K562 (cell line): ENCODE results near the gene PGF. TPM values are rescaled to one million over a fixed set of nuclear protein-coding genes. Genes with fewer than 3 reads are reported as not detected.

Experiments
- ARID1B ChIP-seq: fragments of 450-650 bp; IDR thresholded peaks from 2 replicates; pipeline ENCODE4 v1.6.1; 2016; ENCODE audit warnings: antibody characterized with exemption, mild to moderate bottlenecking, inconsistent platforms
- CBFA2T2 ChIP-seq: fragments of 450-650 bp; conservative IDR thresholded peaks from 2 replicates; pipeline ENCODE4 v1.6.1; 2017; ENCODE audit warnings: mild to moderate bottlenecking
- CBFA2T3 ChIP-seq: fragments of 450-650 bp; IDR thresholded peaks from 2 replicates; pipeline ENCODE4 v1.6.1; 2017
- CC2D1A ChIP-seq: fragments of 450-650 bp; IDR thresholded peaks from 2 replicates; pipeline ENCODE4 v1.6.1; 2017; ENCODE audit warnings: mild to moderate bottlenecking
- CHD1 ChIP-seq: fragments of 200-600 bp; sonication (generic); IDR thresholded peaks from one replicate; pipeline ENCODE4 v1.6.1; 2012; ENCODE audit warnings: mild to moderate bottlenecking, moderate library complexity, low read length, inconsistent platforms
- DIDO1 ChIP-seq: fragments of 450-650 bp; IDR thresholded peaks from 2 replicates; pipeline ENCODE4 v1.6.1; 2016; ENCODE audit warnings: low read depth, missing biosample characterization, missing genetic modification characterization
- DPF2 ChIP-seq: fragments of 450-650 bp; IDR thresholded peaks from 2 replicates; pipeline ENCODE4 v1.6.1; 2016
- FOXA3 ChIP-seq, 2 experiments: fragments of 450-650 bp in 1 of 2; sonication (generic) in 1 of 2; formaldehyde crosslinking; IDR thresholded peaks in 1 of 2; conservative IDR thresholded peaks in 1 of 2; 2 replicates each; pipeline versions ENCODE4 v1.4.0 to v1.8.0; 2020 to 2022; ENCODE audit warnings: mild to moderate bottlenecking in 2 of 2, missing genetic modification reagents in 1 of 2
- GATA2 ChIP-seq: sonication (generic); formaldehyde crosslinking; IDR thresholded peaks from 2 replicates; pipeline ENCODE4 v1.4.0; 2020; ENCODE audit warnings: mild to moderate bottlenecking, missing genetic modification reagents
- HDAC1 ChIP-seq, 2 experiments: fragments of 450-650 bp; IDR thresholded peaks; 2 replicates each; pipeline ENCODE4 v1.6.1; 2016 to 2017; ENCODE audit warnings: inconsistent platforms in 1 of 2, mild to moderate bottlenecking in 1 of 2, moderate library complexity in 1 of 2
- HNRNPLL ChIP-seq: fragments of 200-400 bp; formaldehyde crosslinking; IDR thresholded peaks from 2 replicates; pipeline ENCODE4 v1.6.1; 2017; ENCODE audit warnings: low read length, low read depth, mild to moderate bottlenecking; ENCODE audit not compliant: poor library complexity, severe bottlenecking
- KAT2B ChIP-seq: IDR thresholded peaks from one replicate; pipeline ENCODE4 v1.6.1; 2012; ENCODE audit warnings: low read depth, mild to moderate bottlenecking, control low read depth, inconsistent platforms, low read length, moderate library complexity
- KLF6 ChIP-seq: fragments of 250-450 bp; sonication (Bioruptor Pico); IDR thresholded peaks from 2 replicates; pipeline ENCODE4 v1.4.0; 2020; ENCODE audit warnings: mild to moderate bottlenecking, moderate library complexity, borderline replicate concordance
- NCOA4 ChIP-seq: fragments of 450-650 bp; IDR thresholded peaks from 2 replicates; pipeline ENCODE4 v1.6.1; 2018; ENCODE audit warnings: mild to moderate bottlenecking; ENCODE audit not compliant: partially characterized antibody
- NONO ChIP-seq, 2 experiments: fragments of 200-400 bp in 1 of 2; fragments of 450-650 bp in 1 of 2; formaldehyde crosslinking in 1 of 2; IDR thresholded peaks; 2 replicates each; pipeline ENCODE4 v1.6.1; 2017; ENCODE audit warnings: low read depth in 2 of 2, mild to moderate bottlenecking in 2 of 2, moderate library complexity in 2 of 2, low read length in 1 of 2
- PCBP1 ChIP-seq: fragments of 200-400 bp; formaldehyde crosslinking; IDR thresholded peaks from 2 replicates; pipeline ENCODE4 v1.6.1; 2018; ENCODE audit warnings: mild to moderate bottlenecking, low read depth, low read length; ENCODE audit not compliant: poor library complexity, severe bottlenecking
- PHB2 ChIP-seq: fragments of 450-650 bp; IDR thresholded peaks from 2 replicates; pipeline ENCODE4 v1.6.1; 2017; ENCODE audit warnings: low read depth
- PML ChIP-seq: IDR thresholded peaks from 2 replicates; pipeline ENCODE4 v1.6.1; 2012; ENCODE audit warnings: low read length, inconsistent platforms
- SMAD4 ChIP-seq: fragments of 250-450 bp; sonication (Bioruptor Pico); conservative IDR thresholded peaks from 2 replicates; pipeline ENCODE4 v1.8.0; 2021; ENCODE audit warnings: inconsistent platforms, mild to moderate bottlenecking, moderate library complexity
- SMARCA4 ChIP-seq: fragments of 450-650 bp; IDR thresholded peaks from 2 replicates; pipeline ENCODE4 v1.6.1; 2016
- SMARCB1 ChIP-seq: IDR thresholded peaks from 2 replicates; pipeline ENCODE4 v1.6.1; 2011; ENCODE audit warnings: improper control_type of control experiment, low read depth; ENCODE audit not compliant: insufficient read length
- SMARCE1 ChIP-seq: fragments of 450-650 bp; IDR thresholded peaks from 2 replicates; pipeline ENCODE4 v1.7.1; 2016; ENCODE audit warnings: mild to moderate bottlenecking
- SMC3 ChIP-seq: conservative IDR thresholded peaks from 2 replicates; pipeline ENCODE4 v1.6.1; 2011; ENCODE audit warnings: low read depth, low read length, improper control_type of control experiment; ENCODE audit not compliant: insufficient read depth
- TRIM24 ChIP-seq, 2 experiments: fragments of 450-650 bp; IDR thresholded peaks; 2 replicates each; pipeline ENCODE4 v1.6.1; 2016
- USF2 ChIP-seq: sonication (generic); formaldehyde crosslinking; IDR thresholded peaks from 2 replicates; pipeline ENCODE4 v1.5.0; 2020; ENCODE audit warnings: missing genetic modification reagents
- XRCC4 ChIP-seq: IDR thresholded peaks from one replicate; pipeline ENCODE4 v1.6.1; 2011; ENCODE audit not compliant: insufficient read depth, insufficient read length; ENCODE audit errors: extremely low read depth
- ZNF184 ChIP-seq: sonication (generic); formaldehyde crosslinking; IDR thresholded peaks from 2 replicates; pipeline ENCODE4 v1.5.0; 2020; ENCODE audit warnings: missing genetic modification reagents
- ZNF274 ChIP-seq: IDR thresholded peaks from 2 replicates; pipeline ENCODE4 v1.6.1; 2011; ENCODE audit warnings: low read depth, mild to moderate bottlenecking, low read length, moderate library complexity, borderline replicate concordance
- ZNF395 ChIP-seq: fragments of 200-800 bp; sonication (Bioruptor generic); IDR thresholded peaks from 2 replicates; pipeline ENCODE4 v1.6.1; 2017; ENCODE audit warnings: missing genetic modification characterization, missing compliant biosample characterization
- ZNF589 ChIP-seq: fragments of 200-800 bp; sonication (Bioruptor generic); IDR thresholded peaks from 2 replicates; pipeline ENCODE4 v1.6.1; 2016; ENCODE audit warnings: low read depth, missing genetic modification characterization, missing compliant biosample characterization
- polyA plus RNA-seq, 8 experiments: library from polyadenylated mRNA; depleted of rRNA in 4 of 8; stranded (reverse) in 5 of 8; unstranded in 3 of 8; fragments of >200 nt; fragmentation: Nextera tagmentation in 2 of 8; fragmentation: Illumina TruSeq in 1 of 8; extraction: Ambion mirVana in 2 of 8; extraction: Trizol in 1 of 8; gene quantifications; 2 replicates each; pipeline versions ENCODE4 v1.2.1 to v1.2.3, GENCODE V29; 2011 to 2014; ENCODE audit warnings: inconsistent platforms in 1 of 8, missing spikeins in 1 of 8
- total RNA-seq, 7 experiments: library from RNA; depleted of rRNA in 6 of 7; stranded (reverse); fragments of >200 nt in 6 of 7; fragmentation: Illumina TruSeq in 2 of 7; extraction: Trizol in 2 of 7; gene quantifications; 2 replicates each; pipeline versions ENCODE4 v1.2.1 to v1.2.3, GENCODE V29; 2011 to 2021; ENCODE audit warnings: low replicate concordance in 1 of 7
- TF ChIP-seq, protein P1 (sequence below): fragments of 450-650 bp; IDR thresholded peaks from 2 replicates; pipeline ENCODE4 v1.6.1; 2016; ENCODE audit warnings: low read depth, mild to moderate bottlenecking, moderate library complexity

Gene PGF
- total and polyA plus RNA-seq, 9 of the 15 experiments (the other 6 are each of a cell fraction or from before 2014, with no cell fraction given) = 0.04 to 0.44 (median 0.18) TPM

DNA sequence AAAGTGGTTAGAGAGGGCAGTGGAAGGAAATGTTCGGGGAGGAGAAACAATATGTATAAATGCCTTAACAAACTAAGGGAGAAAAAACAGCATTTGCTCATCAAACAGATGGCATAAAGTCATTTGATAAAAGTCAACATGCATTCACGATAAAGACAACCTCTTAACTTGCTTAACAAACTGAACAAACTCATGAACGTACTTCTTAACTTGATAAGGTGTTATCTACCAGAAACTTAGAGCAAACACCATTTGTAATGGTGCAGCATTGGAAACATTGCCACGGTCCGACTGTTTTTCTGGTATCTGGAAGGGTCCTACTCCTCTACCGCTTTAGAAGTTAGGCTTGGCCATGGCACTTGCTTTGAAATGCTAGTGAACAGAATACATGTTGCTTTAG lies 28.2 kb downstream of the PGF start (continued):
- TF ChIP-seq CHD1 (no peak), ZNF589 (no peak), PCBP1 (no peak), HDAC1 (IDR thresholded peaks at IDR 0.05) (no peak), ARID1B (peak; percentile 92), GATA2 (no peak), CBFA2T3 (peak; percentile 94), SMAD4 (CRISPR knock-in tag) (no peak), USF2 (CRISPR knock-in tag) (no peak), KAT2B (no peak), SMARCB1 (no peak), CC2D1A (0 out of 2 replicates have a peak, but pooled peaks have one; percentile 43), NCOA4 (no peak), PML (peak; percentile 61), CBFA2T2 (peak; percentile 90), KLF6 (CRISPR knock-in tag) (no peak), XRCC4 (no peak), TRIM24 (IDR thresholded peaks at IDR 0.05) (peak; percentile 62 to 80), ZNF274 (no peak), DPF2 (peak; percentile 84), FOXA3 (CRISPR knock-in tag; conservative IDR thresholded peaks at IDR 0.05 in 1 of 2, IDR thresholded peaks at IDR 0.05 in 1 of 2) (peak in 1 of 2 experiments; percentile 65; a peak in 2 of 4 replicates), HNRNPLL (no peak), DIDO1 (no peak), SMARCE1 (peak; percentile 60), PHB2 (peak; percentile 43; the same call in 1 of the 2 replicates), SMARCA4 (peak; percentile 69; the same call in 1 of the 2 replicates), SMC3 (no peak), NONO (IDR thresholded peaks at IDR 0.05; ENCODE audit: low read depth in 2 of 2, low read length in 1 of 2) (no peak), ZNF395 (CRISPR knock-in tag) (no peak), ZNF184 (CRISPR knock-in tag) (no peak)
- TF ChIP-seq, protein P1, sequence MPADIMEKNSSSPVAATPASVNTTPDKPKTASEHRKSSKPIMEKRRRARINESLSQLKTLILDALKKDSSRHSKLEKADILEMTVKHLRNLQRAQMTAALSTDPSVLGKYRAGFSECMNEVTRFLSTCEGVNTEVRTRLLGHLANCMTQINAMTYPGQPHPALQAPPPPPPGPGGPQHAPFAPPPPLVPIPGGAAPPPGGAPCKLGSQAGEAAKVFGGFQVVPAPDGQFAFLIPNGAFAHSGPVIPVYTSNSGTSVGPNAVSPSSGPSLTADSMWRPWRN = peak; percentile 41; the same call in 1 of the 2 replicates
